ENCODE data around the gene KRT32.

DNA sequence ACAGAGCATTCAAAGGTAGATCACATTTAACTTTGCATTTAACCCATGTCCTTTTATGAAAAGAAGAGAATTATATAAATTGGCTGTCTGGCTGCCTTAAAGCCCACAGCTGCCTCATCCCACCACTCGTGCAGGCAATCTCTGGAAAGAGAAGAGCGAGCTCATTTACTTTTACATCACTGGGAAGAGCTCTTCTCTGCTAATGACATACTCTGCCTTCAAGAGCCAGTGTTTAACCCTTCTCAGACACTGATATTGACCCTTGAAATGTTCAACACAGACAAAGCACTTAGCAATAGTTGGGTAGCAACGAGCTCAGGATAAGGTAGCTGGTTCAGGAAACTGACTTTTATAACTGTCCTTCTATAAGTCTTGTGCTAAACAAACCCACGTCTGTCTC is 33.2 kb downstream of the KRT32 start:
- TF ChIP-seq, protein P1, sequence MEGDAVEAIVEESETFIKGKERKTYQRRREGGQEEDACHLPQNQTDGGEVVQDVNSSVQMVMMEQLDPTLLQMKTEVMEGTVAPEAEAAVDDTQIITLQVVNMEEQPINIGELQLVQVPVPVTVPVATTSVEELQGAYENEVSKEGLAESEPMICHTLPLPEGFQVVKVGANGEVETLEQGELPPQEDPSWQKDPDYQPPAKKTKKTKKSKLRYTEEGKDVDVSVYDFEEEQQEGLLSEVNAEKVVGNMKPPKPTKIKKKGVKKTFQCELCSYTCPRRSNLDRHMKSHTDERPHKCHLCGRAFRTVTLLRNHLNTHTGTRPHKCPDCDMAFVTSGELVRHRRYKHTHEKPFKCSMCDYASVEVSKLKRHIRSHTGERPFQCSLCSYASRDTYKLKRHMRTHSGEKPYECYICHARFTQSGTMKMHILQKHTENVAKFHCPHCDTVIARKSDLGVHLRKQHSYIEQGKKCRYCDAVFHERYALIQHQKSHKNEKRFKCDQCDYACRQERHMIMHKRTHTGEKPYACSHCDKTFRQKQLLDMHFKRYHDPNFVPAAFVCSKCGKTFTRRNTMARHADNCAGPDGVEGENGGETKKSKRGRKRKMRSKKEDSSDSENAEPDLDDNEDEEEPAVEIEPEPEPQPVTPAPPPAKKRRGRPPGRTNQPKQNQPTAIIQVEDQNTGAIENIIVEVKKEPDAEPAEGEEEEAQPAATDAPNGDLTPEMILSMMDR (conservative IDR thresholded peaks at IDR 0.05; ENCODE audit: low read length): no peak
- TF ChIP-seq EZH2phosphoT487 (IDR thresholded peaks at IDR 0.05; ENCODE audit: borderline replicate concordance, low read depth, low read length): no peak
